HG03565 (cell line): Measurements from ENCODE around the gene MATN1.

Experiments used
- ATAC-seq: cut with Tn5 transposase; IDR thresholded peaks from one replicate; pipeline ENCODE4 v1.9.1; 2021; ENCODE audit warnings: mild to moderate bottlenecking, moderate library complexity; ENCODE audit not compliant: unreplicated experiment

Gene MATN1

GRCh38 chr1:30684881-30685795 is 38.2 kb downstream of the MATN1 start:
- no peak for ATAC-seq

GRCh38 chr1:30684259-30684658 is 39.1 kb downstream of the MATN1 start:
- ATAC-seq, result no peak

DNA sequence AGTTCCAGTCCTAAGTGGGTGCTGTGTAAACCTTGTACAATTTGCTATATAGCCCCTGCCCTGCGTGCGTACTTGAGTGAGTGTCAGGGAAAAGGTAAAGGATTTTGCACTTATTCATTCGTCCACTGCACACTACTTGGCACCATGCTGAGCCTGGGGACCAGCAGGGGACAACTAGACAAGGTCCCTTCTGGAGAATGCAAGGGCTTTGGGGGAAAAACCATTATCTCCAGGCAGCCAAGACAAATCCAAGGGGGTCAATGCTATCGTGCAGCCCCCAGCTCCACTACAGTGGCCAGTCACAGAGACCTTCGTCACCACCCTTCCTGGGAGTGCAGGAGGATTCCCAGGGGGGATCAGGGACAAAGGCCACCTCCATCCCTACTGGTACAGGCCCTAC is 39.7 kb downstream of the MATN1 start:
- no peak for ATAC-seq

GRCh38 chr1:30682396-30683275 is 40.7 kb downstream of the MATN1 start:
- ATAC-seq, result no peak

DNA sequence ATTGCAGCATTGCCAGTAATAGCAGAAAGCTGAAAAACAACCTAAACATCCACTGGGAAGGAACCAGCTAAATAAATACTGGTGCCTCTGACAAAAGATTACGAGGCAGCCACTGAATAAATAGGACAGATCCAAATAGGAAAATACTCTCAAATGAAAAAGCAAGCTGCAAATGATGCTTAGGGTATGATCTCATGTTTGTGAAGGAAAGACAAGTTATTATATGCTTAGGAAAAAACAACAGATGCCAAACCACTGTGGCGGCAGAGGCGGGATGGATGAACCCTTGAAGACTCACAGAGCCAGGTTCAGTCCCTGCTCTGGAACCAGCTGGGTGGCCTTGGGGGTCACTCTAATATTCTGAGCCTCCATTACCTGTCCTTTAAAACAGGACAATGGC is 41.6 kb downstream of the MATN1 start:
- no peak for ATAC-seq

DNA sequence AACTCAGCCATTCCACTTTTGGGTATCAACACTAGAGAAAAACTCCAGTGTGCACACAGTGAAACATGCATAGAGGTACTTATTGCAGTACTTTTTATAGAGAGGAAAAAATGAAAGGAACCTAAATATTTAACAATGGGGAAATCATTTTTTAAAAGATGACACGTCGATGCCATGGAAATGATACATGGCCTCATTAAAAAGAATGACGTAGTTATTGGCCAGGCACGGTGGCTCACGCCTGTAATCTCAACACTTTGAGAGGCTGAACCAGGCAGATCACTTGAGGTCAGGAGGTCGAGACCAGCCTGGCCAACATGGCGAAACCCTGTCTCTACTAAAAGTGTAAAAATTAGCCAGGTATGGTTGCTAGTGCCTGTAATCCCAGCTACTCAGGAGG is 42.5 kb downstream of the MATN1 start:
- no peak for ATAC-seq

GRCh38 chr1:30680429-30680828 is 43.0 kb downstream of the MATN1 start:
- no peak for ATAC-seq

DNA sequence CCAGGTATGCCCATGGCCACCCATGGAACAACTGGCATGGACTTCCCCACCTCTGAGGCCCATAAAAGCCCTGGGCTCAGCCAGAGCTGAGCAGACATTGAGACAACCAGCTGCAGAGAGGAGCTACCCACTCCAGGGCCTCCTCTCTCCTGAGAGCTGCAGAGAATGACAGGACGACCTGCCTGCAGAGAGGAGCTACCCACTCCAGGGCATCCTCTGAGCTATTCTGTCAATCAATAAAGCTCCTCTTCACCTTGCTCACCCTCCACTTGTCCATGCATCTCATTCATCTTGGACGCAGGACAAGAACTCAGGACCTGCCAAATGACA is 43.4 kb downstream of the MATN1 start:
- no peak for ATAC-seq

GRCh38 chr1:30679201-30679975 is 44.0 kb downstream of the MATN1 start:
- no peak for ATAC-seq

GRCh38 chr1:30678209-30678608 is 45.2 kb downstream of the MATN1 start:
- no peak for ATAC-seq

DNA sequence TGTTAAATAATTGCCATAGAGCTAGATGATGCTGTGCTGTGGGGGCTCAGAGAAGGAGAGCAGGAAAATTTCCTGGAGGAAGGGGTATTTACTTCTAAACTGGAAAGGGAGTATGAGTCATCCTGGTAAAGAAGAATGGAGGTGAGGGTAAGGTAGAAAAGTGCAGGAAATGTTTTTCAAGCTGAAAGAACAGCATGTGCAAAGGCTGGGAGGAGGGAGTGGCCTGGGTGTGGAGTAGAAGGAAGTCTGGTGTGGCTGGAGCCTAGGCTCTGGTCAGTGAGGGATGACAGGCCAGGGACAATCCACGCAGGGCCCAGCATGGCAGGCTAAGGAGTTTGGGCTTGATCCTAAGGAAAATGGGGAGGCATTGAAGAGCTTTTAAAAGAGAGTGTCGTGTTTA is 45.9 kb downstream of the MATN1 start:
- ATAC-seq, result no peak

- ATAC-seq, result no peak
Observed at GRCh38 chr1:30675761-30676160, 47.6 kb downstream of the MATN1 start.

DNA sequence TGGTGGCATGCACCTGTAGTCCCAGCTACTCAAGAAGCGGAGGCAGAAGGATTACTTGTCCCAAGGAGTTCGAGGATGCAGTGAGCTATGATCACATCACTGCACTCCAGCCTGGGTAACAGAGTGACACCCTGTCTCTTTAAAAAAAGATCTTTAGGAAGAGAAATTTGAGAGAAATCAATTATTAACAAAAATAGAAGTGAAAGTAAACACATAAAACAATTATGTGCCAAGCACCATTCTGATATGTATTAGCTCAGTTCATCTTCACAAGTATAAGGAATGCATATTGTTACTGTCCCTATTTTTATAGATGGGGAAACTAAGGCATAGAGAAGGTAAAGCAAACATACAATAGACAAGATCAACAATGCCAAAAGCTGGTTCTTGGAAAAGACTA is 48.1 kb downstream of the MATN1 start:
- no peak for ATAC-seq

DNA sequence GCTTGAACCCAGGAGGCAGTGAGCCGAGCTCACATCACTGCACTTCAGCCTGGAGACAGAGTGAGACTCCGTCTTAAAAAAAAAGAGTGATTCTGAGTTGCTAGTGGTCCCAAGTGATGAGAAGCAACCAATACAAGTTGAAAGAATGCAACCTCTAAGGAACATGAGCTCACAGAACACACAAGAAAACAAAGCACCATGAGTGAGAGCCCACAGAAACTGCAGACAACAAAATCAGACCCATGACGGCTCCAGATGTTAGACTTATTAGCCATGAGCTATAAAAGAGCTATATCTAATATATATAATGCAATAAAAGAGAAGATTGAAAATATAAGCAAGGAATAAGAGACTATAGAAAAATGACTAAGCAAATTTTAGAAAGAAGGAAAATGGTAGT is 50.0 kb downstream of the MATN1 start:
- no peak for ATAC-seq

DNA sequence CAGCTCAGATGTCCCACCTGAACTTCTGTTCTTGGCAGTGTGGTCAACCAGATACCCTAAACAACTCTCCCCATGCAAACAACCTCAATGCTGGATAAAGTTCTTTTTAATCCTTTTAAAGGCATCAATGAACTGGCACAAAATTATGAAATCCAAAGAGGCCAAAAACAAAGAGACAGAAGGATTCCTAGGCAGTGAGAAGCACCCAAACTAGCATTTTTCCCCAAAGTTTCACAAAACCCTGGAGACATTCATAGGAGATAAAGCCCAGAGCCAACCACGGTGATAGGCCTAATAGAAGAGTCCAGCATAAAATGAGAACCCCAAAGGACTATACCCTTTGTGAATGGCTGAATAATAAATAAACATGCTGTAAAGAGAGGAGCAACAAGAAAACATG is 50.7 kb downstream of the MATN1 start:
- ATAC-seq, result no peak

- ATAC-seq, result no peak
Observed at GRCh38 chr1:30670240-30671060, 52.9 kb downstream of the MATN1 start.

- no peak for ATAC-seq
Observed at GRCh38 chr1:30668546-30669327, 54.6 kb downstream of the MATN1 start.

DNA sequence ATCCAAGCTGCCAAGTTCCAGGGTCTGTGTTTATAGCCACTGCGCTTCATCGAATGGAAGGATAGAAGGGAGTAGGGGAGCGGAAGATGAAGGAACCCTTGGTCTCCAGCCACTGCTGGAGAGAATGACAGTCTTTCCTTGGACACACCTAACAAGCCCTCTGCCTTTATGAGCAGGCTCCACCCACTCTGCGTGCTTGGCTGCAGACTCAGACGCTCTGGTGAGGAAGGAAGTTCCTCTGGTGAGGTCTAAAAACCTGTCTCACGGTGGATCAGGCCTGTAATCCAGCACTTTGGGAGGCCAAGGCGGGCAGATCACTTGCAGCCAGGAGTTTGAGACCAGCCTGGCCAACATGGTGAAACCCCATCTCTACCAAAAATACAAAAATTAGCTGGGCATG is 55.4 kb downstream of the MATN1 start:
- no peak for ATAC-seq

DNA sequence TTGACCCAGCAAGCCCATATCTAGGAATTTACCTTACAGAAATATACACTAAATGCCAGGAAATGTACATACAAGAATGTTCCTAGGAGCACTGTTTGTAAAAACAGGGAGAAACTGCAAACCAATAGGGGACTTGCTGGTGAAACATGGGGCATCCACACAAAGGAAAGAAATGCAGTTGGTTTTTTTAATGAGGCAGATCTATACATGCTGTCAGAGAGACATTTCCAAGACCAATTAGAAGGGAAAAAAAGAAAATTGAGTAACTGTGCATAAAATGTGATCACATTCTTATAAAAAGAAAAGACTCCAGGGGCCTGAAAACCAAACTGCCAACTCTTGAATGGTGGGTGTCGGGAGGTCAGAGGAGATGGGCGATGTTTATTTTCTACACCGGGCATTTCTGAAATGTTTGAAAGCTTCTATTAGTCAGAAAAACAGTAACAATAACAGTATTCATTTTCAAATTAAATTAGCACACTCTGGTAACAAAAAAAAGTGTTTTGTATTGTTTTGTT is 56.6 kb downstream of the MATN1 start:
- ATAC-seq, result no peak
